ENCODE measurements around the gene MAPRE2.

- TF ChIP-seq CTCF (IDR thresholded peaks at IDR 0.05) = no peak
- TF ChIP-seq EP300 (IDR thresholded peaks at IDR 0.05) = no peak
Measured at GRCh38 chr18:35136248-35136647, 95.0 kb downstream of the MAPRE2 start.
